HCT116 (cell line): Measurements from ENCODE around the gene OXGR1. TPM values are rescaled to one million over a fixed set of nuclear protein-coding genes. Genes with fewer than 3 reads are reported as not detected.

Experiments used
- ATAC-seq: fragments of 200-7000 bp; cut with Tn5 transposase; 2 replicates; pipeline ENCODE4 v1.9.1; 2020; ENCODE audit warnings: mild to moderate bottlenecking, moderate library complexity
- BruUV-seq: library from RNA; stranded (reverse); fragments of 400-500 nt; replicated peaks from 2 replicates; lab custom pipeline; 2021; lab: Mats Ljungman, UMichigan
- CTCF ChIA-PET: fragments of 300-600 bp; sonication (Branson Sonifier 250); formaldehyde crosslinking; loops from one replicate; lab custom pipeline; 2021; ENCODE audit warnings: antibody characterized with exemption; lab: Charles Lee
- POLR2A ChIA-PET: fragments of 300-600, 350-600 bp; sonication (Branson Sonifier 250); formaldehyde crosslinking; loops from one replicate; lab custom pipeline; 2021; ENCODE audit warnings: antibody characterized with exemption; lab: Charles Lee
- RAD21 ChIA-PET, 2 experiments: fragments of 300-600 bp; sonication (Branson Sonifier 250); formaldehyde crosslinking; loops; one replicate each; lab custom pipeline; 2023; ENCODE audit warnings: low total read pairs in 2 of 2; ENCODE audit not compliant: uncharacterized antibody in 2 of 2, unreplicated experiment in 2 of 2, low non-redundant PET in 1 of 2; lab: Charles Lee
- DNase-seq: peaks from one replicate; pipeline ENCODE4 v3.0.0-alpha.2; 2010; ENCODE audit warnings: low read depth, low spot score
- H2AFZ ChIP-seq: fragments of 200-600 bp; shearing (Covaris generic), sonication (generic); 2 replicates; pipeline ENCODE4 v1.6.1; 2017; ENCODE audit warnings: low read depth, mixed run types, mixed read lengths, antibody characterized with exemption, low read length; ENCODE audit not compliant: poor library complexity, severe bottlenecking
- H3K27ac ChIP-seq: 2 replicates; pipeline ENCODE4 v1.5.1; 2012; ENCODE audit warnings: low read depth, low read length
- H3K27me3 ChIP-seq: fragments of 200-600 bp; sonication (generic); 2 replicates; pipeline ENCODE4 v1.6.1; 2016; ENCODE audit warnings: mixed run types, low read length, mixed read lengths; ENCODE audit not compliant: insufficient read depth
- H3K36me3 ChIP-seq, 2 experiments: fragments of 200-500 bp in 1 of 2; fragments of 200-600 bp in 1 of 2; sonication (Bioruptor generic) in 1 of 2; sonication (generic) in 1 of 2; 2 replicates each; pipeline versions ENCODE4 v1.5.1 to v1.6.1; 2014 to 2016; ENCODE audit warnings: low read length in 2 of 2, inconsistent platforms in 1 of 2, mixed read lengths in 1 of 2, mixed run types in 1 of 2; ENCODE audit not compliant: insufficient read depth in 2 of 2, control insufficient read depth in 1 of 2
- H3K4me1 ChIP-seq, 2 experiments: fragments of 200-600 bp in 1 of 2; sonication (generic) in 1 of 2; 2 replicates each; pipeline versions ENCODE4 v1.5.1 to v1.6.1; 2012 to 2017; ENCODE audit warnings: low read length in 2 of 2, inconsistent platforms in 1 of 2, mild to moderate bottlenecking in 1 of 2, mixed read lengths in 1 of 2, mixed run types in 1 of 2, moderate library complexity in 1 of 2; ENCODE audit not compliant: insufficient read depth in 2 of 2, control insufficient read depth in 1 of 2
- H3K4me2 ChIP-seq: fragments of 200-600 bp; sonication (generic); 2 replicates; pipeline ENCODE4 v1.6.1; 2017; ENCODE audit warnings: mixed run types, low read length, mixed read lengths
- H3K4me3 ChIP-seq, 2 experiments: fragments of 200-600 bp in 1 of 2; sonication (generic) in 1 of 2; replicated peaks in 1 of 2; 2 replicates each; pipeline ENCODE4 v1.5.1; 2011 to 2016; ENCODE audit warnings: low read length in 2 of 2, control low read depth in 1 of 2, low read depth in 1 of 2, mild to moderate bottlenecking in 1 of 2, mixed read lengths in 1 of 2, mixed run types in 1 of 2
- H3K79me2 ChIP-seq: fragments of 200-600 bp; sonication (generic); 2 replicates; pipeline ENCODE4 v1.6.1; 2017; ENCODE audit warnings: mild to moderate bottlenecking, mixed run types, low read length, moderate library complexity, mixed read lengths; ENCODE audit not compliant: insufficient read depth
- H3K9ac ChIP-seq: fragments of 200-600 bp; sonication (generic); 2 replicates; pipeline ENCODE4 v1.6.1; 2016; ENCODE audit warnings: low read length, mixed read lengths
- H3K9me2 ChIP-seq: fragments of 200-600 bp; sonication (generic), shearing (Covaris generic); 2 replicates; pipeline ENCODE4 v1.6.1; 2017; ENCODE audit warnings: mixed run types, mild to moderate bottlenecking, moderate library complexity; ENCODE audit not compliant: insufficient read depth
- H3K9me3 ChIP-seq, 2 experiments: fragments of 200-500 bp in 1 of 2; fragments of 200-600 bp in 1 of 2; sonication (Bioruptor generic) in 1 of 2; sonication (generic) in 1 of 2; 2 replicates each; pipeline ENCODE4 v1.6.1; 2014 to 2017; ENCODE audit warnings: low read length in 2 of 2, mixed read lengths in 2 of 2, inconsistent platforms in 1 of 2, low read depth in 1 of 2, mild to moderate bottlenecking in 1 of 2, mixed run types in 1 of 2, moderate library complexity in 1 of 2; ENCODE audit not compliant: control insufficient read depth in 1 of 2, insufficient read depth in 1 of 2
- H4K20me1 ChIP-seq: fragments of 200-600 bp; sonication (generic), shearing (Covaris generic); 2 replicates; pipeline ENCODE4 v1.6.1; 2017; ENCODE audit warnings: mixed run types, mild to moderate bottlenecking, moderate library complexity; ENCODE audit not compliant: insufficient read depth
- EGR1 ChIP-seq: IDR thresholded peaks from 2 replicates; pipeline ENCODE4 v1.6.1; 2012; ENCODE audit warnings: low read depth
- EZH2 ChIP-seq: fragments of 200-600 bp; sonication (generic); IDR thresholded peaks from 2 replicates; pipeline ENCODE4 v1.6.1; 2017; ENCODE audit warnings: antibody characterized with exemption, mixed run types
- FOSL1 ChIP-seq: IDR thresholded peaks from 2 replicates; pipeline ENCODE4 v1.6.1; 2012; ENCODE audit warnings: low read depth
- JUND ChIP-seq: IDR thresholded peaks from 2 replicates; pipeline ENCODE4 v1.6.1; 2012
- RAD21 ChIP-seq: IDR thresholded peaks from 2 replicates; pipeline ENCODE4 v1.6.1; 2012; ENCODE audit warnings: low read depth, mild to moderate bottlenecking
- SIN3A ChIP-seq: IDR thresholded peaks from 2 replicates; pipeline ENCODE4 v1.6.1; 2012; ENCODE audit warnings: low read depth
- intact Hi-C: fragments of 100-400 bp; cut with micrococcal nuclease; formaldehyde crosslinking; loops from 2 replicates; pipeline ENCODE4 v1.10.0; 2022
- total RNA-seq: library from RNA; stranded (reverse); gene quantifications from one replicate; pipeline ENCODE4 v1.2.1, GENCODE V29; 2021; ENCODE audit not compliant: unreplicated experiment
- TF ChIP-seq, protein P1 (sequence below): IDR thresholded peaks from 2 replicates; pipeline ENCODE4 v1.6.1; 2012
- TF ChIP-seq, protein P2 (sequence below): IDR thresholded peaks from 2 replicates; pipeline ENCODE4 v1.6.1; 2012; ENCODE audit warnings: low read depth

Gene OXGR1
- total RNA-seq, 1 experiment from 2014 or later = not detected

DNA sequence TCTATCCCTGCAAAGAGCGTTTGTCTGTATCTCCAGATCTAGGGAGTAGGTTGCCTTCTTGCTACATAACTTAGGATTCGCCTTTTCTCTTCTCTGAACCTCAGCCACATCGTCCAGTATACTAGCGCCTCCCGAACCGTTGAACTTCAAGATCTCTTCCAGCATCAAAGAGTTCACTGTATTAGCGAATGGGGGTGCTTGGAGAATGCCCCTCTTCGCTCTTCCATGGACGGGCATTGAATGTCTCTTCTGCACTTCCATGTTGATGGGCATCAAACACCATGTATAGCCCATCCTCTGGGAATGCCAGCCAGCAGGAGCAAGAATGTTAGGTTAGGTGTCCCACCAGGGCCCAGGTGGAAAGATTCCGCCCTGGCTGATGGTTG, 575 bp upstream of the OXGR1 start:
- no TSS peak for BruUV-seq
- ATAC-seq = no peak
- Histone ChIP-seq H3K4me3 (no peak overlapping the region), H3K36me3 (no peaks in the 10 kb centered on the region), H3K4me2 (no peak overlapping the region), H3K27ac (no peak overlapping the region), H3K27me3 (peaks cover 13% of the 10 kb centered on the region; the same call in 1 of the 2 replicates), H4K20me1 (no peaks in the 10 kb centered on the region), H2AFZ (no peak overlapping the region), H3K79me2 (no peaks in the 10 kb centered on the region)
- intact Hi-C loops = no loop called here
- POLR2A ChIA-PET = no interaction called here
- no peak for TF ChIP-seq RAD21
- TF ChIP-seq SIN3A = no peak
- TF ChIP-seq, protein P1, sequence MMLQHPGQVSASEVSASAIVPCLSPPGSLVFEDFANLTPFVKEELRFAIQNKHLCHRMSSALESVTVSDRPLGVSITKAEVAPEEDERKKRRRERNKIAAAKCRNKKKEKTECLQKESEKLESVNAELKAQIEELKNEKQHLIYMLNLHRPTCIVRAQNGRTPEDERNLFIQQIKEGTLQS = no peak
- TF ChIP-seq, protein P2, sequence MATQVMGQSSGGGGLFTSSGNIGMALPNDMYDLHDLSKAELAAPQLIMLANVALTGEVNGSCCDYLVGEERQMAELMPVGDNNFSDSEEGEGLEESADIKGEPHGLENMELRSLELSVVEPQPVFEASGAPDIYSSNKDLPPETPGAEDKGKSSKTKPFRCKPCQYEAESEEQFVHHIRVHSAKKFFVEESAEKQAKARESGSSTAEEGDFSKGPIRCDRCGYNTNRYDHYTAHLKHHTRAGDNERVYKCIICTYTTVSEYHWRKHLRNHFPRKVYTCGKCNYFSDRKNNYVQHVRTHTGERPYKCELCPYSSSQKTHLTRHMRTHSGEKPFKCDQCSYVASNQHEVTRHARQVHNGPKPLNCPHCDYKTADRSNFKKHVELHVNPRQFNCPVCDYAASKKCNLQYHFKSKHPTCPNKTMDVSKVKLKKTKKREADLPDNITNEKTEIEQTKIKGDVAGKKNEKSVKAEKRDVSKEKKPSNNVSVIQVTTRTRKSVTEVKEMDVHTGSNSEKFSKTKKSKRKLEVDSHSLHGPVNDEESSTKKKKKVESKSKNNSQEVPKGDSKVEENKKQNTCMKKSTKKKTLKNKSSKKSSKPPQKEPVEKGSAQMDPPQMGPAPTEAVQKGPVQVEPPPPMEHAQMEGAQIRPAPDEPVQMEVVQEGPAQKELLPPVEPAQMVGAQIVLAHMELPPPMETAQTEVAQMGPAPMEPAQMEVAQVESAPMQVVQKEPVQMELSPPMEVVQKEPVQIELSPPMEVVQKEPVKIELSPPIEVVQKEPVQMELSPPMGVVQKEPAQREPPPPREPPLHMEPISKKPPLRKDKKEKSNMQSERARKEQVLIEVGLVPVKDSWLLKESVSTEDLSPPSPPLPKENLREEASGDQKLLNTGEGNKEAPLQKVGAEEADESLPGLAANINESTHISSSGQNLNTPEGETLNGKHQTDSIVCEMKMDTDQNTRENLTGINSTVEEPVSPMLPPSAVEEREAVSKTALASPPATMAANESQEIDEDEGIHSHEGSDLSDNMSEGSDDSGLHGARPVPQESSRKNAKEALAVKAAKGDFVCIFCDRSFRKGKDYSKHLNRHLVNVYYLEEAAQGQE = no peak
- no peak for TF ChIP-seq EGR1
- TF ChIP-seq JUND = no peak
- TF ChIP-seq EZH2 = no peak
- TF ChIP-seq FOSL1 = no peak
- TF ChIP-seq, all 23 proteins: peak for 0
- Histone ChIP-seq H3K4me1 (no peaks in the 10 kb centered on the region), H3K9ac (no peak overlapping the region), H3K9me3 (no peaks in the 10 kb centered on the region), H3K9me2 (no peaks in the 10 kb centered on the region)
- RAD21 ChIA-PET = no interaction called here
- CTCF ChIA-PET = no interaction called here
- DNase-seq = no peak
